K562 (cell line): Measurements from ENCODE around the gene MTOR.

Source experiments
- HDAC2 ChIP-seq: fragments of 450-650 bp; IDR thresholded peaks from 2 replicates; pipeline ENCODE4 v1.6.1; 2016; ENCODE audit warnings: mild to moderate bottlenecking
- POLR2H ChIP-seq: IDR thresholded peaks from 2 replicates; pipeline ENCODE4 v1.6.1; 2016; ENCODE audit warnings: missing genetic modification characterization, low read depth, mild to moderate bottlenecking, control low read depth, missing compliant biosample characterization, moderate library complexity
- ZNF224 ChIP-seq: sonication (generic); formaldehyde crosslinking; IDR thresholded peaks from 2 replicates; pipeline ENCODE4 v1.8.0; 2022; ENCODE audit warnings: mild to moderate bottlenecking, missing genetic modification reagents
- ZNF23 ChIP-seq: fragments of 250-450 bp; sonication (Bioruptor Pico); IDR thresholded peaks from 2 replicates; pipeline ENCODE4 v1.4.0; 2020; ENCODE audit warnings: mild to moderate bottlenecking
- ZNF384 ChIP-seq: IDR thresholded peaks from 2 replicates; pipeline ENCODE4 v1.6.1; 2012; ENCODE audit warnings: low read depth, low read length, improper control_type of control experiment

DNA sequence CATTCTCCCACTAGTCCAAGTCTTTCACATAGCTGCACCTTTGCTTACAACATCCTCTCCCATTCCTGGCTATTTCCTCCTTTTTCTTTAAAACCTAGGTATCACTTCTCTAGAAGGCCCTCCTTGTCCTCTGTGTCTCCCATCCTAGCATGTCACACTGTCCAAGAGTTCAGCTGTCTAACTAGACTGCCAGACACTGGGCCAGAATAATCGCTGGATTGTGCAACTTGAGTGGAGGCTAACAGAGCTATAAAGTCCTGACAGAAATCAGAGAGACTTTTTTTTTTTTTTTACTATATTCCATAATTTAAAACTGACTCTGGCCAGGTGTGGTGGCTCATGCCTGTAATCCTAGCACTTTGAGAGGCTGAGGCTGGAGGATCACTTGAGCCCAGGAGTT, 77.4 kb downstream of the MTOR start:
- TF ChIP-seq ZNF224 (CRISPR knock-in tag) (no peak), ZNF384 (no peak), HDAC2 (no peak), POLR2H (tag) (no peak), ZNF23 (CRISPR knock-in tag) (no peak)
